H54 (cell line): Measurements from ENCODE around the gene KDM2B.
"Not testable (repeated sequence)": the region's sequence is repeated elsewhere in the genome, so short reads cannot be mapped to it uniquely, and the experiment has no call there.

ENCODE experiments used
- DNase-seq: peaks from one replicate; pipeline ENCODE4 v3.0.0; 2011; ENCODE audit warnings: low spot score, mixed read lengths; ENCODE audit not compliant: insufficient read length
- FAIRE-seq: peaks from 3 replicates; lab custom pipeline; 2011; peaks lifted over from hg19 to GRCh38; lab: Jason Lieb, UNC
- POLR2A ChIP-seq: IDR thresholded peaks from 2 replicates; pipeline ENCODE4 v1.6.1; 2011; ENCODE audit warnings: low read depth, mild to moderate bottlenecking, low read length

KDM2B gene

GRCh38 chr12:121501946-121502345 is 78.9 kb downstream of the KDM2B start:
- DNase-seq = no peak
- no peak for FAIRE-seq
- no peak for TF ChIP-seq POLR2A

DNA sequence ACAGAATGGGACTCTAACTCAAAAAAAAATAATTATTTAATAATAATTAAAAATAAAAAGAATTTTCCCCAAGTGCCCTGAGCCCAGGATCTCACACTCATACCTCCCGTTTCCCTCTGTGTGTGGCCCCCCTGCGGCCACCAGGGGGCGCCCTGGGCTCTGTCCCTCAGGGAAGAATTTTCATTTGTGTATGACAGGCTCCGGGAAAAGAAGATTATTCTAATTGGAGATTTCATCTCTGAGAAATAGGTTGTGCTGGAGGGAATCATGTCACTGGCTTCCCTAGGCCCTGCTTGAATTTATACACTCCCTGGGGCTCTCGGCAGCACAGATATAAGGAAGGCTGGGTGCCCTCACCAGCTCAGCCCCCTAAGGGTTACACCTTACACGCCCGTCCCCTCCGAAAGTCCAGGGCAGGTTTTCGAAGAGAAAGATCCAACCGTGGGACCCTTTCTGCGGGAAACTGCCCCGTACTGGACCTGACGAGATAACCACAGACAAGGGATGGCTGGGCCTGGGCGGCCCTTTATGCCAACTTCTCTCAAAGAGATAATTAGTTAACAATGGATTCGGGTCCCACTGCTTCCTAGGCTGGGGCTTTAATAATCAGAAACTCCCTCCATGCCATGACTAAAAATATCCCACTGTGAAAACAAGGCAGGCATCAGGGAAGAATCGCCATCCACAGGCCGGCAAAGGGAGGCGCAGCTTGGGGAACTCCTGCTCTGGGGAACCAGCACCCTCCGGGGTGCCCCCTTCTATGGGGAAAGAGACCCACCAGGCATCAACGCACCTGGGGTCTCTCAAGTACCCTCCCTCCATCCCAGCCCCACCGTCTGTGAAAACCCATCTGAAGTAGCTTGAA is 80.7 kb downstream of the KDM2B start:
- no peak for FAIRE-seq
- no peak for TF ChIP-seq POLR2A
- DNase-seq = peak; percentile 84

DNA sequence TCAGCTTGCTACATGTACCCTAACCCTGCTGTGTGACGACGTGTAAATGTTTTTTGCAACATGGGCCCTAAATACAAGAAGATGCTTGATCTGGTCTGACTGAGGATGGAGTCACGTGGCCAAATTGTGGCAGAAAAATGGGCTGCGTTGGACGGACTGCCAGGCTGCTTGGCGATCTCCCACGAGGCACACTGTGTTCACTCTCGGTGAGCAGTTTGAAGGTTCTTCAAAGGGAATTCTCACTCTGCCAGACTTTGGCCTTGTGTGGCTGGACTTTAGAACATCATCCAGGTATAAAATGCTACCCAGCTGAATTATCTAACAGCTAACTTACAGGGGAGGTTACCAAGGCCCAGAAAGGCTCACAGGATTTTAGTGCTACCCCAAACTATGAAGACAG is 85.1 kb downstream of the KDM2B start:
- DNase-seq (no peak), FAIRE-seq (no peak)
- no peak for TF ChIP-seq POLR2A

DNA sequence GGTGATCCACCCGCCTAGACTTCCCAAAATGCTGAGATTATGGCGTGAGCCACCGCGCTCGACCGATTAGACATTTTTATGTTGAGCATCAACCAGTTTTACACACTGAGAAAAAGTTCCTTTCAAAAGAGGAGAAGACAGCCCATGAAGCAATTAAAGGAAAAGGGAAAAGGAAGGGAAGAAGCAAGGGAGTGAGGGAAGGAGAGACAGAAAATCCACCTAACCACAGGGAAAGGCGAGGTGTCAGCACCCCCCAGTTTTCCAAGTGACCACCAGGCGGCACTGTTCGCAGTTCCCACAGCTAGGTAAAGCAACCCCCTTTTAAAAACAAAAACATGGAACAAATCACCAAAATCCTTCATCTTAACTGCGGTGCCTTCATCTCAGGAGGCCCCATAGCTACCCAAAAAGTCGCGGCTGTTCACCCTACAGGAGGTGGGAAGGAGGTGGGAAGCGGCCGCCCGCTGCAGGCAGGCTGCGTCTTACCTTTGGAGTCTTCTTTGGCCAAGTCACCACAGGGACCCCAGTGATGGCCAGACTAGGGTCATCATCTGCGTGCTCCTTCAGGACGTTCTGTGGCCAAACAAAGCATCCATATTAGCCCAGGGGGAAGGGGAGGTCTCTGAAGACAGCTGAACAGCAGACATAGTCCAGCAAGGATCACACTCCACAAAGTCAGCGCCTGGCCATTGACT is 86.6 kb downstream of the KDM2B start:
- no peak for TF ChIP-seq POLR2A
- DNase-seq (no peak), FAIRE-seq (no peak)

DNA sequence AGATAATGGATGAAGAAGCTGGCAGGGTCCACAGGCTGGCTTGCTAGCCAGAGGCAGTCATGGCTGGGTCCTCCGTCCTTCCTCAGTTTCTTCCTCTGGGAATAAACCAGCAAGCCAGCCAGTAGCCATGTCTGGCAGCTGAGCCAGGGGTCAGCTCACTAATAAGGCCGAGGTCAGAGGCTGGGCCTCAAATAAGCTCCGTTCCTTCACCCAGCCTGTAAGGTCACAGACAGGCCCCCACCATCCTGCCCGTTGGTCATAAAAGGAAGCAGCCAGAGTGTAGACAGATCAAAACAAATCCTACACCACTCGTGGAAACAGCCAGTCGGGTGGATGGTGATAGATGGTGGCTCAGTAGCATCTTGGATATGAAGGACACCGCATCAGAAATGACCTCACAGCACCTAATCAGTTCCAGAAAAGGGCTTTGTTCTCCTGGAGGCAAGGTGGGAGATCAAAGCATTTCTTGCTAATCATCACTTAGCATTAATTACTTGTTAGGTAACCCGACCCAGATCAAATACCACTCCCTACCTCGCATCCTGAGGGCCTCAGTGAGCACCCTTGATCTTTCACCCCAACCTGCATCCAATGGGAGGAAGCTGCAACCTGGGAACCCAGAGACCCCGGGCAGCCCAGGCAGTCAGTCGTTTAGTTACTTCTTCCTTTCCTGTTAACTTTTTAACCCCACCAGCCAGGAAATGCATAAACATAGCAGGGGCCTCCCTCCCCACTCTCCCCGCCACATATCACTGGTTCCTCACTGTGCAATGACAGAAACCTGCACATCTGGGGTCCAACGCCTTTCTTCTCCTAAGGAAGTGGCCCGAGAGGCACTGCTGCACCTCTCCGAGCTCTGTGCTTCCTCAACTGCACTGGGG is 90.2 kb downstream of the KDM2B start:
- TF ChIP-seq POLR2A = no peak
- FAIRE-seq = no peak
- DNase-seq = no peak

- FAIRE-seq (no peak), DNase-seq (no peak)
- TF ChIP-seq POLR2A = no peak
These were observed 90.9 kb downstream of the KDM2B start for GRCh38 chr12:121489874-121490273.

DNA sequence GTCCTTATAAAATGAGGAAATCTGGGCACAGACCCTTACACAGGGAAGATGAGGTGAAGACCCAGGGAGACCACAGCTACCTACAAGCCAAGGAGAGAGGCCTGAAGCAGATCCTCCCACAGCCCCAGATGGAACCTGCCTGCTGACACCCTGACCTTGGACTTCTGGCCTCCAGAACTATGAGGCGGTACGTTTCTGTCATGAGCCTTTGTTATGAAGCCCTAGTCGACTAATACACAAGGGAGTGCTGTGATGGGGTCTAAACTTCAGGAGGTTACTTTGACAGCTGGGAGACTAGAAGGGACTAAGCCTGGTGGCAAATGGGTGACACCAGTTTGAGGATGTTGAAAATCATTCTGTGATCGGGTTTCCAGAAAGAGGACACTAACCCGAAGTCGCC is 95.9 kb downstream of the KDM2B start:
- DNase-seq (no peak), FAIRE-seq (no peak)
- no peak for TF ChIP-seq POLR2A

- DNase-seq, FAIRE-seq: not testable (repeated sequence)
These were observed 96.3 kb downstream of the KDM2B start for GRCh38 chr12:121484564-121484963.

- TF ChIP-seq POLR2A = no peak
- FAIRE-seq (no peak), DNase-seq (no peak)
These were observed 96.9 kb downstream of the KDM2B start for GRCh38 chr12:121483949-121484348.

GRCh38 chr12:121476477-121476876 is 104.3 kb downstream of the KDM2B start:
- FAIRE-seq (no peak), DNase-seq (no peak)
- TF ChIP-seq POLR2A = no peak

DNA sequence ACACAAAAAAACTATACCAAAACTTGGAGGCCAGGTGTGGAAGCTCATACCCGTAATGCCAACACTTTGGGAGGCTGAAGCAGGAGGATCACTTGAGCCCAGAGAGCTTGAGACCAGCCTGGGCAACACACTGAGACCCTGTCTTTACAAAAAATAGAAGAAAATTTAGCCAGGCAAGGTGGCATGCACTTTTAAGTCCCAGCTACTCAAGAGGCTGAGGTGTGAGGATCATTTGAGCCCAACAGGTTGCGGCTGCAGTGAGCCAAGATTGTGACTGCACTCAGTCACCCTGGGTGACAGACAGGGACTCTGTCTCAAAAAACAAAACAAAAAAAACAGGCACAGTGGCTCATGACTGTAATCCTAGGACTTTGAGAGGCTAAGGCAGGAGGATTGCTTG is 105.5 kb downstream of the KDM2B start:
- no peak for DNase-seq
- TF ChIP-seq POLR2A = no peak
- no peak for FAIRE-seq

DNA sequence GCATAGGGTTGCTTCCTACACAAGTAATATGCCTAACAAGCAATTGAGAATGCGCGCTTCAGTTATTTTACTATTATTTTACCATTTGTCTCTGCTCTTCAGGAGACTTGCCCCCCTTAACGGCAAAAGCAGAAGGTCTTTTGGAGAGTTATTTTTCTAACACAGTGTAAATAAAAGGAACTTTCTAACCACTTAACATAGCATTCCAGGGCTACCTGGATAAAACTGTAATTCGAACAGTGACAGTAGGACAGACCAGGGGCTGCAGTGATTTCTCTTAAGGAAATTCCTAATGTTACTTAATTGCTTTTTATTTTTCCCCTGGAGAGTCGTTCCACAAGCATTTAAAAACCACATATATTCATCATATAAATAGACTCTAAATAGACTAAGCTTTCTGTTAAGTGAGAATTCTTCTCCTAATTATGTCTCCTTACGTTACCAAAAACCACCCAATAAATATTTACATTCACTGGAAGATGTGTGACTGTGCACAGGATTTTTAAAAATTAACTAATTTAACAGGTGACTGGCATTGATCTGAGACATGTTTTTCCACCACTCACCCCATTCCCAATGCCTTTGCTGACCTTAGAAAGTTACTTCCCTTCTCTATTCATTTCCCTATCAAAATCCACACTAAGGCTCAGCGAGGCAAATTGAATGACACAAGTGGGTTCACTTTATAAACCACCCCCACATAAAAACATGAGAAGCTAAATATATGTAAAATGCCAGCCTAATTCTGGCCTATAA is 108.5 kb downstream of the KDM2B start:
- DNase-seq (no peak), FAIRE-seq (no peak)
- TF ChIP-seq POLR2A = no peak

- no peak for TF ChIP-seq POLR2A
- no peak for DNase-seq
- FAIRE-seq = no peak
These were observed 110.1 kb downstream of the KDM2B start for GRCh38 chr12:121470751-121471150.
